PFSK-1 (cell line): ENCODE measurements around the gene C12orf43.

Experiments
- FOXP2 ChIP-seq: optimal IDR thresholded peaks from 2 replicates; pipeline ENCODE3; 2011; ENCODE audit warnings: borderline replicate concordance, control low read depth, inconsistent platforms; ENCODE audit not compliant: insufficient read depth; ENCODE audit errors: extremely low read length, extremely low read depth
- POLR2AphosphoS5 ChIP-seq: IDR thresholded peaks from 2 replicates; pipeline ENCODE4 v1.6.1; 2012; ENCODE audit warnings: low read depth, mild to moderate bottlenecking, control low read depth, low read length, moderate library complexity
- REST ChIP-seq, 2 experiments: IDR thresholded peaks; 2 replicates each; pipeline versions ENCODE4 v1.6.1 to v1.8.0; 2011 to 2012; ENCODE audit warnings: low read depth in 2 of 2, low read length in 2 of 2, control low read depth in 1 of 2, inconsistent platforms in 1 of 2, mild to moderate bottlenecking in 1 of 2, moderate library complexity in 1 of 2; ENCODE audit not compliant: insufficient read depth in 1 of 2
- SIN3A ChIP-seq: IDR thresholded peaks from 2 replicates; pipeline ENCODE4 v1.6.1; 2012; ENCODE audit warnings: mild to moderate bottlenecking, low read length, moderate library complexity, borderline replicate concordance; ENCODE audit not compliant: insufficient read depth
- TAF1 ChIP-seq: IDR thresholded peaks from 2 replicates; pipeline ENCODE4 v1.6.1; 2012; ENCODE audit warnings: low read length, control low read depth, borderline replicate concordance; ENCODE audit not compliant: insufficient read depth

The C12orf43 gene

GRCh38 chr12:121053706-121054105, 37.4 kb upstream of the C12orf43 start:
- TF ChIP-seq SIN3A (no peak), FOXP2 (no peak), TAF1 (no peak), REST (IDR thresholded peaks at IDR 0.05; ENCODE audit: insufficient read depth in 1 of 2, low read depth in 2 of 2, low read length in 2 of 2) (no peak), POLR2AphosphoS5 (no peak)

DNA sequence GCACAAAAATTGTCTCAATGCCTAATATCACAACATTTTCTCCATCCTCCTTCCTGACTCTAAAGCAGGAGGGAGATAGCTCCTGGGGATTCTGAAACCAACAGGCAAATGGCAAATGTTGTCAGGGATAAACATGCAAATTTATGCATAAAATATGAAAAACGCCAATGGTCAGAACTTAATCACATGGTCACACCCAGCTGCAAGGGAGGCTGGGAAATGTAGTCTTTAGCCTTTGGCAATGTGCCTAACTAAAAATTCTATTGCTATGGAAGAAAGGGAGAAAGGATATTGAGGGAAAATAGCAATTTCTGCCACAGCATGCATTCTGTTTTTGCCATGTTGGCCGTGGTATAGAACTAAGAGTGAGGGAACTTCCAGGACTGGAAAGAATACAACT, 34.4 kb upstream of the C12orf43 start:
- TF ChIP-seq POLR2AphosphoS5, result no peak
- TF ChIP-seq SIN3A, result no peak
- no peak for TF ChIP-seq TAF1
- TF ChIP-seq FOXP2, result no peak
- TF ChIP-seq REST (IDR thresholded peaks at IDR 0.05; ENCODE audit: insufficient read depth in 1 of 2, low read depth in 2 of 2, low read length in 2 of 2), result no peak

GRCh38 chr12:121048442-121048841, 32.2 kb upstream of the C12orf43 start:
- TF ChIP-seq POLR2AphosphoS5 (no peak), REST (IDR thresholded peaks at IDR 0.05; ENCODE audit: insufficient read depth in 1 of 2, low read depth in 2 of 2, low read length in 2 of 2) (no peak), SIN3A (no peak), FOXP2 (no peak), TAF1 (no peak)

GRCh38 chr12:121043067-121043466, 26.8 kb upstream of the C12orf43 start:
- TF ChIP-seq POLR2AphosphoS5, result no peak
- TF ChIP-seq TAF1, result no peak
- no peak for TF ChIP-seq SIN3A

- no peak for TF ChIP-seq TAF1
- no peak for TF ChIP-seq SIN3A
- no peak for TF ChIP-seq FOXP2
- no peak for TF ChIP-seq POLR2AphosphoS5
- TF ChIP-seq REST (IDR thresholded peaks at IDR 0.05; ENCODE audit: insufficient read depth in 1 of 2, low read depth in 2 of 2, low read length in 2 of 2), result no peak
These were observed 22.8 kb upstream of the C12orf43 start, which contains the start of gene OASL for GRCh38 chr12:121038861-121039668. OASL (minus strand) TSS chr12:121039246; CDS start chr12:121038971, 275 bp downstream.
